Esophagus muscularis mucosa (tissue), 4 donors: Measurements from ENCODE around the gene ZNRF4.

Experiments used
- CTCF ChIP-seq, 3 experiments: fragments of 200-600 bp in 2 of 3; fragments of 450-650 bp in 1 of 3; sonication (generic) in 2 of 3; IDR thresholded peaks; one replicate each; pipeline ENCODE4 v1.5.1; 2017 to 2019; ENCODE audit warnings: antibody characterized with exemption in 3 of 3, mild to moderate bottlenecking in 2 of 3, moderate library complexity in 1 of 3
- EP300 ChIP-seq: sonication (generic); formaldehyde crosslinking; IDR thresholded peaks from one replicate; pipeline ENCODE4 v1.6.1; 2017; ENCODE audit warnings: antibody characterized with exemption
- POLR2A ChIP-seq: fragments of 450-650 bp; IDR thresholded peaks from one replicate; pipeline ENCODE4 v1.6.1; 2017; ENCODE audit warnings: antibody characterized with exemption, moderate library complexity, mild to moderate bottlenecking, low read depth

- TF ChIP-seq EP300, result no peak
- TF ChIP-seq CTCF (IDR thresholded peaks at IDR 0.05), result no peak
- TF ChIP-seq POLR2A, result no peak
These were observed 30.0 kb upstream of the ZNRF4 start for GRCh38 chr19:5425260-5425659.
